ENCODE measurements around the gene LY6G6C.

The LY6G6C gene

GRCh38 chr6:31676904-31677303, 44.6 kb downstream of the LY6G6C start:
- DNase-seq: no peak

- DNase-seq: no peak
Observed at GRCh38 chr6:31676322-31676903, 45.1 kb downstream of the LY6G6C start.

GRCh38 chr6:31669676-31670075, 51.9 kb downstream of the LY6G6C start, which contains the start of gene LY6G5B:
LY6G5B (plus strand) TSS chr6:31669976; CDS start chr6:31670951, 975 bp downstream.
- DNase-seq: no peak

Data from NCI-H2227 treated with DMSO at 0.1 percent for 48 hours (cell line).